Bronchial epithelial cell (primary cell): ENCODE measurements around the gene SNX4. TPM values are rescaled to one million over a fixed set of nuclear protein-coding genes. Genes with fewer than 3 reads are reported as not detected.

ENCODE experiments used
- DNase-seq: peaks from one replicate; pipeline ENCODE4 v3.0.0-alpha.2; 2010; ENCODE audit warnings: low read depth
- FAIRE-seq: peaks from 2 replicates; lab custom pipeline; 2011; peaks lifted over from hg19 to GRCh38; lab: Jason Lieb, UNC
- H3K27me3 ChIP-seq: 2 replicates; pipeline ENCODE4 v1.5.1; 2011; ENCODE audit warnings: low read length; ENCODE audit not compliant: control insufficient read depth, insufficient read depth
- H3K36me3 ChIP-seq: 2 replicates; pipeline ENCODE4 v1.5.1; 2011; ENCODE audit warnings: low read length; ENCODE audit not compliant: control insufficient read depth, insufficient read depth
- H3K4me3 ChIP-seq: 2 replicates; pipeline ENCODE4 v1.5.1; 2011; ENCODE audit warnings: mild to moderate bottlenecking, low read depth, low read length, control low read depth
- CTCF ChIP-seq: IDR thresholded peaks from 2 replicates; pipeline ENCODE4 v1.5.1; 2011; ENCODE audit warnings: mild to moderate bottlenecking, moderate library complexity, low read length, control low read depth, inconsistent platforms; ENCODE audit not compliant: insufficient read depth, severe bottlenecking
- total RNA-seq: library from RNA; depleted of rRNA; stranded (reverse); fragments of >200 nt; gene quantifications from 2 replicates; pipeline ENCODE4 v1.2.1, GENCODE V29; 2014

SNX4 gene
- total RNA-seq, 1 donor from 2014 or later: 21.9 TPM

DNA sequence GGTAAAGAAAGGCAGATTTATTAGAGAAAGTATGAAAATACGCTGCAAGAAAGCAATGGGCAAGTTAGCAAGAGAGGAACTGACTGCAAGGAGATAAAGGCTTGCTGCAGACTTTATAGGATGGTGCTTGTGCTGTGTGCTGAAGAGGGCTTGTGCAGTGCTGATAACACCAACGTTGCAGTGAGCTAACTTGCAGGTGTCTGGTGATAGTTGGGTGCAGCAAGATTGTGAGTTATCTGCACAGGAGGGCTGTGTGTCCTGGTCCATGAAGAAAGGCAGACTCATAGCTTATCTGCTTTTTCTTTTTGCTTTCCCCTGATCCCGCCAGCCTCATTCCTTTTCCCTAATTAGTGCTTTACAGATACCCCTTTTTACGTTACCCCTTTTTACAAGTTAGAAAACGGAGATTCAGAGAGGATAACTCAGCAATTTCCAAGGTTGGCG, 86.9 kb downstream of the SNX4 start:
- no peak for TF ChIP-seq CTCF
- FAIRE-seq: no peak
- Histone ChIP-seq H3K27me3 (no peaks in the 10 kb centered on the region), H3K36me3 (no peaks in the 10 kb centered on the region), H3K4me3 (no peak overlapping the region)
- no peak for DNase-seq

DNA sequence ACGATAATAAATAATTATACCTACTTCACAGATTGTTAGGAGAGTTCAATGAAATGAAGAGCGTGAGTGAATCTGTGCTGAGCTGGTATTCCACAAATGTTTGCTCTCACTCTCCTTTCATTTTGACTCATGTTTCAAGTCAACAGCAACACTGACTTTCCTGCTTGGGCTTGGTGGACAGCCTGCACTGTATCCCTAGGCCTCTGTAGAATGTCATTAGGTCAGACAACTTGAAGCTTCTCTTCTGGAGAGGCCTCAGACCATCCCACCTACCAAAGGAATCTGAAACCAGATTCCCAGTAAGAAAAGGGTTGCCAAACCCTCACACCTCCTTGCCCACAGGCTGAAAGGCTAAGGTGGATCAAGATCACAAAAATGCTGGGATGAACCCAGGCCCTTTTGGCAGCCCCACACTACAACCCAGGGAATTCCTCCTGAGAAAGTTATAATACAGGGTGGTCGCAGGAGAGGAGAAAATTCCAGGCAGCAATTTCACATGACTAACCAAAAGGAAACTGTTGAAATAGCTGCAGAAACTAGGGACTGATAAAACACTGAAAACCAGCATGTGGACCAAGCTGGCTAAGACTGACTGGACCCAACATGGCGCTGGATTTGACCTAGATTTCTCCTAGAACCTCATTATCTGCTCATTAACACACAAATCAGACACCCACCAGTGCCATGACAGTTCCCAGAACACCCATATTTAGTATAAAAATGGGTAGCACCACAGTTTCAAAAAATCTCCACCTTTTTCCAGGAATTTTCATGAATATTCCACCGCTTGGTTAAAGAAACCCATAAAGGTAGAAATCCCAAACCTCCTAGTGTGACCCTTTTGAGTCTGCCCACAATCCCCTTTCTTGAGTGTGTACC, 87.9 kb downstream of the SNX4 start:
- Histone ChIP-seq H3K27me3 (no peaks in the 10 kb centered on the region), H3K36me3 (no peaks in the 10 kb centered on the region), H3K4me3 (no peak overlapping the region)
- DNase-seq: no peak
- FAIRE-seq: no peak
- no peak for TF ChIP-seq CTCF

DNA sequence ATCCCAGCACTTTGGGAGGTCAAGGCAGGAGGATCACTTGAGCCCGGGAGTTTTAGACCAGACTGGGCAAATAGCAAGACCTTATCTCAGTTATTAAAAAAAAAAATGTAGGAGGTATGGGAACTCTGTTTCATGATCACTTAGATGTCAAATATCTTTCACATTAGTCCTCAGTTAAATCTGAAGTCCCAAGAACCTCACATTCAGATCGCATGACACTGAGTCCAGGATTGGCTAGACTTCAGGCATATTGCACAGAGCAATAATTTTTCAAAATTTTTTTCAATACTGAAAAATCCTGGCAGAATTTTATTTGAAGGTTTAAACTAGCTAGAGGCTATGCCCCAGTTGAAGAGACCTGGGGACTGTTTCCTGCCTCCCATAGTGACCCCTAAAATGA, 88.6 kb downstream of the SNX4 start:
- FAIRE-seq (no peak), DNase-seq (no peak)
- no peaks in the 10 kb centered on the region for H3K36me3 ChIP-seq
- no peaks in the 10 kb centered on the region for H3K27me3 ChIP-seq
- no peak for TF ChIP-seq CTCF
- H3K4me3 ChIP-seq: no peak overlapping the region

DNA sequence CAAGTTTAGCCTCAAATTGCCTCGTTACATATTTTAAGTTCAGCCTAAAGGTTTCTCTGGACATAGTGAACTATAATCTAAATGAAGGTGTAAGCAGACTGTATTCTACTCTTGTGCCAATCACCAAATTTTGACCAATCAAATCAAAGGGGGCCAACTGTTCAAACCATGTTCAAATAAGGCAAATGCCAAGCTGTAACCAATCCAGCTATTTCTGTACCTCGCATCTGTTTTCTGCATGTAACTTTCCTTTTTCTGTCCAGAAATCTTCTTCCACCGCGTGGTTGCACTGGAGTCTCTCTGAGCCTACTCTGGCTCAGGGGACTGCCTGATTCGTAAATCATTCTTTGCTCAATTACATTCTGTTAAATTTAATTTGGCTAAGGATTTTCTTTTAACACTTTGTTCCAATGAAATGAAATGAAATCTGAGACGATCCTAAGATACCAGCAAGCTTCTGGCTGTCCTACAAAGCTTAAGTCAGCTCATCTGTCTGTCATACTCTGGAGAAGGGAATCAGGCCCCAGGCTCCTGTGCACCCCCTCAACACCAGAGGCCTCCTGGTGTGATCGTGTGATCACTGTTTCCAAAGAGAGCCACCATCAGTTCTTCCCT, 91.7 kb downstream of the SNX4 start:
- H3K27me3 ChIP-seq: no peaks in the 10 kb centered on the region
- no peak for DNase-seq
- no peak for TF ChIP-seq CTCF
- FAIRE-seq: no peak
- H3K4me3 ChIP-seq: no peak overlapping the region
- H3K36me3 ChIP-seq: no peaks in the 10 kb centered on the region

DNA sequence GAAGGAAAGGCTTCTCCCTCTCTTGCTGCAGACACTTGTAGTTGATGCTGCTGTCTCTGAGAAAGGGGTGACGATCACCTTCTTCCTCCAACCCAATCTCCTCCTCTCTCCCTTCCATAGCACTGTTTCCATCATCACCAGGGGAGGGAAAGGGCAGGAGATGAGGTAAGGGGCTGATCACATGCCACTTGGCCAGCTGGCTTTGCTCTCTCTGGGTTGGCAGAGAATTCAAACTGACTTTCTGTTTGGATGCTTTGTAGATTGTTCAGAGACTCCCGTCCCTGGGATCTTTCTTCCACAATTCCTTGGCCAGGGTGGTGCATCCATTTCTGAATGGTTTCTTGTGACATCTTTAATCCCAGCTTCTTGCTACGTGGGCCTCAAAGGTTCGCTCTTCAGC, 101.7 kb downstream of the SNX4 start:
- DNase-seq (no peak), FAIRE-seq (no peak)
- H3K36me3 ChIP-seq: no peaks in the 10 kb centered on the region
- no peak overlapping the region for H3K4me3 ChIP-seq
- no peak for TF ChIP-seq CTCF
- H3K27me3 ChIP-seq: peaks cover 2% of the 10 kb centered on the region
